DND-41 (cell line): Measurements from ENCODE around the gene EREG.

Experiments used
- CTCF ChIP-seq: IDR thresholded peaks from 2 replicates; pipeline ENCODE4 v1.5.1; 2012; ENCODE audit warnings: borderline replicate concordance, low read length, moderate library complexity, mild to moderate bottlenecking; ENCODE audit not compliant: poor library complexity, severe bottlenecking; ENCODE audit errors: extremely low read depth
- EZH2 ChIP-seq: IDR thresholded peaks from 3 replicates; pipeline ENCODE4 v1.6.1; 2012; ENCODE audit warnings: borderline replicate concordance, low read depth, mild to moderate bottlenecking, moderate library complexity, low read length, inconsistent platforms; ENCODE audit not compliant: severe bottlenecking

- no peak for TF ChIP-seq CTCF
- TF ChIP-seq EZH2: no peak
Observed at GRCh38 chr4:74437866-74438265, 72.9 kb downstream of the EREG start.
